ENCODE data around the gene RAX2.
"Not testable (repeated sequence)": the region's sequence is repeated elsewhere in the genome, so short reads cannot be mapped to it uniquely, and the experiment has no call there.

RAX2 gene

DNA sequence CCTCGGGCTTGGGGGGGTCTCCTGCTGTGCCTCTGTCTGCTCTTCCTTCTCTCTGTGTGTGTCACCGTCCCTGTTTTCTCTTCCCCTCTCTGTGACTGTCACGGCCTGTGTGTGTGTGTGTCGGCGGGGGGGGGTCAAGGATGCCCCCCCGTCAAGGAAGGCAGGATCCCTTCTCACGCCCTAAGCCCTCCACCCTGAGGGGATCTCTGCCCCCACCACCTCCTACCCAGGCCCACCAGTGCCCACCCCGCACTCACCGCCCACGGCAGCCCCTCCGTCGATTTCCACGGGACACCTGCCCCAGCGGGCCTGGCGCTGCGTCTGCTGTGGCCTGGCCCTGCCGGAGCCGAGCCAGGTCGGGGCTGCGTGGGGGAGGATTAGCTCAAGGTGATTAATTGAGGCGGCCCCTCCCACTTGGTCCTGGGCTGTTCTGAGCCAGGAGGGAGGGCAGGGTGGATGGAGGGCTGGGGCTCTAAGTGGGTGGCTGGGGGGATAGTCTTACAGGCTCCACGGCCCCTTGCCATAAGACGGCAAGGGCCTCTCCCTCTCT is at the start of gene RAX2:
Gene RAX2 (minus strand): TSS at position 323 of the 550 bp plus-strand sequence. CDS start 486 bp downstream, outside the sequence.
- no peak for DNase-seq

DNA sequence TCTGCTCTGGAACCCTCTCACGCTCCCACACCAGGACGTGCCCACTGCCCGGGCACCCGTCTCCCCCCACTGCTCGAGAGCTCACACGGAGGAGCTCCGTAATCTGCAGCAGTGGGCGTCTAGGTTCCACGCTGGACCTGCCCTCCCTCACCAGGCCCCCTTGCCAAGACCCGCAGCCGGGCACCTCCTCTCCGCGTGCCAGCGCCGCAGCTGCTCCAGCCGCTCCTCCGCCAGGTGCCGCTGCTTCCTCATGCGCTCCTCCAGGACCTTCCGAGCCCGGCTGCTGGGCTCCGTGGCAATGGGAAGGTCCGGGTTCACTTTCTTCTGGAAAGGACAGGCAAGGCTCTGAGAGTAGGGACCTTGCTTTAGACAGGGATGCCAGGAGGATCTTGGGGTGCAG is 49.1 kb upstream of the RAX2 start:
- DNase-seq, result no peak

DNA sequence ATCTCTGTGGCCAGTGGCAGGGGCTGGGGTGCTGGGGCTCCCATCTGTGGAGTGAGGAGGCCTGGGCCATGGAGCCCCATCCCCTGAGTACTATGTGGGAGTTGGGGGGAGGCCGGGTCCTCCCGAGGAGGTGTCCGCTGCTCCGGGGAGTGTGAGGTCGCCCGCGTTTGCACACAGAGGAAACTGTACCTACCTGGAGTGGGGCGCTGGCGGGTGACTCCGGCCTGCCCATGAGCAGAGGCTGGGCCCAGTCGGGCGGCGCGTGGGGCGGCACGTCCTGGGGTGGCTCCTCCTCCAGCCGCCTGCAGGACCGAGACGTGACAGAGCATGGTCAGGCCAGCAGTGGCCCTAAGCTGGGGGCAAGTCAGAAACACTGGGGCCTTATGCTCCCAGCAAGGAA is 48.0 kb upstream of the RAX2 start:
- no peak for DNase-seq

DNA sequence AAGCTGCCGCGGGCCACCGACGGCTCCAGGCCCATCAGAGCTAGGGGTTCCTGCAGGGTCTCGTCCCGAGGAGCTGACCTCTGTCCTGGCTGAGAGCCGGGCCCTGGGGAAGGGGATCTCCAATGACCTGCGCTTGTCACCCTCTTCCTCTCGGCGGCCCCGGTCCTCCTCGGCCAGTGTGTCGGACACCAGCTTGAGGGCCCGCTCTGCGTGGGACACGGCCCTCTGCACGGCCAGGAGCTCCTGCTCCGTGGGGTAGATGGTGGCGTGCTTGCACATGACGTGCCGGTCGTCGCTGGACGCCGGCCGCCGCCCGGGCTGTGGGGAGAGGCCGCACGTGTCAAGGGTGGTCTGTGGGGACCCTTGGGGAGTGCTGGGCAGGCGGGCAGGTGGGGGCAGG is 46.9 kb upstream of the RAX2 start:
- DNase-seq, result no peak

DNA sequence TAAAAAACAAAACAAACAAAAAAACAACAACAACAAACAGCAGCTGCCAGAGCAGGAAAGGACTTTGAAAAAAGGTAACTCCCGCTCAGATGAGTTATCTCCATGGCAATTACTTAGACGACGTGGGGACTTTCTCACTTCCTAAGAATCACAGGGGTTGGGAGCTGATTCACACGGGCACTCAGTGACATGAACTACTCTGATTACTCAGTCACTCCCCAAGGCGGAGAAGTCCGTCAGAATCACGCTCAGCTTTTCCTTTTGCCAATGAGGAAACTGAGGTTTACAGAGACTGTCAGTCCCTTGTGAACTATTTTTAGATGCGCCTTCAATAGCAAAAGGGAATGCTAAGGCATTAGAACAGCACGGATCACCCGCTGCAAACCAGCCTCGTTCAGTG is 46.4 kb upstream of the RAX2 start:
- DNase-seq, result no peak

DNA sequence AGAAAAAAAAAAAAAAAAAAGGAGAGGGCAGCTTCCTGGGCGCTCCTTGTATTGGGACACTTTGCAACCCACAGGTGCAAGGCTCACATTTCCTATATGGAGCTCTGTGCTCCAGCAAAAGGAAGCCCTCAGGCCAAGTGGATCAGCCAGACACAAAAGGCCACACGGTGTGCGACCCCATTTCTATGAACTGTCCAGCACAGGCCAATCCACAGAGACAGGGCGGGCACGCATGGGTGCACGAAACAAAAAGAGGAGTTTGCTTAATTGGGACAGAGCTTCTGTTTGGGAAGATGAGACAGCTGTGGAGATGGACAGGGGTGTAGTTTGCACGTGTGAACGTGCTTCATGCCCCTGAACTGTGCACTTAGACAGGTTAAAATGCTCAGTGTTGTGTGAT is 45.7 kb upstream of the RAX2 start:
- DNase-seq, result no peak

DNA sequence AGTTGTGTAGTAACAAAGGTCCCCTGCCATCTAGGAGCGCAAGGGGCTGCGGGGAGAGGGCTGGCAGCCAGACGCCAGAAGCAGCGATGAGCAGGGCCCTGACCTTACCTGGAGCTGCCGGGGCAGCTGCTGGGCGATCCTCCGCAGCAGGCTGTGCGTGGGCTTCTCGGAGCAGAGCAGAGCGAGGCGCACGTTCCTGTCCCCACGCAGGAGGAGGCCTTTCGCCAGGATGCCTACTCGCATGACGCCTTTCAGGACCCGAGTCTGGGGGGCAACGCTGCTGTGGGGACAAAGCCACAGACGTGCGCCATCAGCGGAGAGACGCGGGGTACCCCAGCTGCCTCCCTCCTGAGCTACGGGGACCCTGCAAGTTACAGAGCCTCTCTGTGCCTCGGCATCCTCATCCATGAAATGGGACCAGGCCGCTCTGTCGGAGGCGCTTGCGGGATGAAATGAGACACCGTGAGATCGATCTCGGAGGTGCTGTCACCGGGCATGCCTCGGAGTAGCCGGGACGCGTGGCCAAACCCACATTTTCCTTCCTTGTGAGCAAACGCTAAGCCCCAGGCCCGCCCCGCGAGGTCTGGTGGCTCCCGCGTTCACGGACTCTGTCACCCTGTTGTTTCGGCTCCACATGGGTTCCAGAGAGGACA is 44.7 kb upstream of the RAX2 start:
- no peak for DNase-seq

DNA sequence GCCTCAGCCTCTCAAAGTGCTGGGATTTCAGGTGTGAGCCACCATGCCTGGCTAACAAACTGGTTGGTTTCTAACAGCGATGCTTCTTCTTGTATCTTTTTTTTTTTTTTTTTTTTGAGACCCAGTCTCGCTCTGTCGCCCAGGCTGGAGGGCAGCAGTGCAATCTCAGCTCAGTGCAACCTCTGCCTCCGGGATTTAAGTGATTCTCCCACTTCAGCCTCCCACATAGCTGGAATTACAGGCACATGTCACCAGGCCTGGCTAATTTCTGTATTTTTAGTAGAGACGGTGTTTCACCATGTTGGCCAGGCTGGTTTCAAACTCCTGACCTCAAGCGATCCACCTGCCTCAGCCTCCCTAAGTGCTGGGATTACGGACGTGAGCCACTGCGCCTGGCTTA is 44.1 kb upstream of the RAX2 start:
- DNase-seq, result not testable (repeated sequence)

DNA sequence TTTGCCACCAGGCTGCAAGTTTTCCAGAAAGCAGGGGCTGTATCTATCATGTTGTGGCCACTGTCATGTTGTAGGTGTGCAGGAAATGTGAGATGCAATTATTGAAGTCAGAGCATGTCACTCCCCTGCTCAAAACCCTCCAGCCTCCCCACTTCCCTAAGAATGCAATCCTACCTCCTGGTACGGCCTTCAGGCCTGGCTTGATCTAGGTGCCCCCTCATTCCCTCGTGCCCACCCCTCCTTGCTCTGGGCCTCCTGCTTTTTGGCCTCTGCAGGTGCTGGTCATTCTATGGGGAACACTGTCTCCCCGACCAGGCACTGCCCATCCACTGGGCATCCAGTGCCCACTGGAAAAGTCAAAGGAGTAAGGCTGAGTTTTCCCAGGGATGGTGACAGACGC is 42.6 kb upstream of the RAX2 start:
- DNase-seq, result no peak

DNA sequence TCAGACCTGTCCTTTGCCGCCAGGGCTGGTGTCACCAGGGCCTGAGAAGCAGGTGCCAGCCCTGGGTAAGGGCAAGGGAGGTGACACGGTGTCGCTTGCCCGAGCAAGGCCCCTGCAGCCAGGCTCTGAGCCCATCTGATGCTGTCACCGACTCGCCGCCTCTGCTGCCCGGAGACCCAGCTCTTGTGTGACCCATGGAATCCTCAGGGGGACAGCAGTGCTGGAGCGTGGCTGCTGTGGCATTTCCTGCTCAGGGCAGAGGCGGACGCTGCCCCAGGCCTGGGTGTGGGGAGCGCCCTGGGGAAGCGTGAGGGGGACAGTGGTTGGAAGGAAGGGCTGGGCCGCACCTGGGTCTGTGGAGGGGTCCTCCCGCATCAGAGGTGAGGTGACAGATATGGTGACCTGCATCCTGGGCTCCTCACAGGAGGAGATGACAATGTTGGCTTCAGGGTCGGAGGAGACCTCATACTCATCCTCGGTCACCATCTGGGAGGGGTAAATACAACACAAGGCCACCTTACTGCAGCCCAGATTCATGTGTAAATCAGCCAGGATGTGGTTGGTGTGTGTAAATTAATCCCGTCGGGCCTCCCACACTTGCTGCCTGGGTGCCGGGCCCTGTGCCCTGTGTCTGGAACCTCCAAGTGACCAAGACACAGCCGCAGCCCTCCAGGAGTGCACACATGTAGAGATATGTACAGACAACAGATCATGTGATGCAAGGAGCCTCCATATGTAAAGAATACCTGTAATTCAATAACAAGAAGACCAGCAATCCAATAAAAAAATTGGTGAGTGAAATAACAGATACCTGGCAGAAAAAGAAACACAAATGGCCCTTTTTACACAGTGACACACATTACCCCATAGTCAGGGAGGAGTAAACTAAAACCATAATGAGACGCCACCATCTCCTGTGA is 41.7 kb upstream of the RAX2 start:
- no peak for DNase-seq

DNA sequence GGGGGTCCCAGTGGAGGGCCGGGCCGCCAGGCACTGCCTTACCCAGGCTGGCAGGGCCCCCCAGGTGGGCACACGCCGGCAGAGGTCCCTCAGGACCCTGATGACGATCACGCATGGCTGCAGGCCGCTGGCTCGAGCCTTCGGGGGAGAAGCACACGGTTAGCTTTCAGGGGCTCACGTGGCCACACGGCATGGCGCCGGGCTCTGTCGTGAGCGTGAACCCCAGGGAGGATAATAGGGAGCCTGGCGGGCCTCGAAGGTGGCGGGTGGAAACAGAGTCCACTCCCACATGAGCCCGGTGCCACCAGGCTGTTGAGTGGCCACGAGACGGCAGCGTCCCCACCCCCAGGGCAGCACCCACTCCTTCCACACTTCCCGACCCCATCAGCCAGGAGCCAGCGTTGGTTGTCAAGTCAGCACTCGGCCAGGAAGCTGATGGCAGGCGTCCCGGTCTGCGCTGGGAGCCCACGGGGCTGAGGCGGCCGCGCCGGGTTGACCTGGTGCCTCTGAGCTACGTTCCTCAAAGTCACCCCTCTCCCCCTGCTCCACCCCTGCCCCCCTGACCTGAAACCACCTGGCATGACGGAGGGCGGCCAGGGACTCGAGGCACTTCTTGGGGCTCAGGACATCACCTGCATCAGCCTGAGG is 38.8 kb upstream of the RAX2 start:
- no peak for DNase-seq

DNA sequence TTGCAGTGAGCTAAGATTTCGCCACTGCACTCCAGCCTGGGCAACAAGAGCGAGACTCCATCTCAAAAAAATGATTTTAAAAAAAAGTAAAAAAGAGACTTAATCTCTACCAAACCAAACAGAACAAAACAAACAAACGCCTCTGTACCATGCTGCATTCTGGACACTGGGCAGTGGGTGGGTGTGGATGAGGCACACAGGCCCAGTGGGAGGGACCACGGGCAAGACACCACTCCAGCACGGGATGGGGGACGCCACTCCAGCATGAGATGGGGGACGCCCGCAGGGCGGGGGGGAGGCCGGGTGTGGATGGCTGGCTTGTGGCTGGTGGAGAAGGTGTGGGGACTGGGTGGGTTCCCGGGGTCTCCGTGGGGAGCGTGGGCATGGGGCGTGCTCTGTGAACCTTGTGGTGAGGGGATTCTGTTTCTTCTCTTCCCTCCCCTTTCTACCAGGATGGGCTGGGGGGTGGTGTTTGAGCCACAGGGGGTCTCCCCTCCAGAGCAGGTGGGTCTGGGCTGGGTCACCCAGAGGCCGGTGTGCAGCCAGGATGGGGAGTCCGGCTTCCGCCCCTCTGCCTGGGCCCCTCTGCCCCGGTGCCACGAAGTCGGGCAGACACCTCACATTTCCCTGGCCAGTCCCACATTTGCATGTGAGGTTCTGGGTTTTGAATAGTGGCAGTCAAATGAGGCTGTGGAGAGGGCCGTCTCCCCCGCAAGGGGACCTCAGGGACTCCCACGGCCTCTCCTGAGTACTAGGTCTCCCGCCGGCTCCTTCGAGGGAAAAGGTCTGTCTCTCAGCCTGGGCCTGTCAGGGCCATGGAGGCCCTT is 38.1 kb upstream of the RAX2 start:
- DNase-seq, result no peak

DNA sequence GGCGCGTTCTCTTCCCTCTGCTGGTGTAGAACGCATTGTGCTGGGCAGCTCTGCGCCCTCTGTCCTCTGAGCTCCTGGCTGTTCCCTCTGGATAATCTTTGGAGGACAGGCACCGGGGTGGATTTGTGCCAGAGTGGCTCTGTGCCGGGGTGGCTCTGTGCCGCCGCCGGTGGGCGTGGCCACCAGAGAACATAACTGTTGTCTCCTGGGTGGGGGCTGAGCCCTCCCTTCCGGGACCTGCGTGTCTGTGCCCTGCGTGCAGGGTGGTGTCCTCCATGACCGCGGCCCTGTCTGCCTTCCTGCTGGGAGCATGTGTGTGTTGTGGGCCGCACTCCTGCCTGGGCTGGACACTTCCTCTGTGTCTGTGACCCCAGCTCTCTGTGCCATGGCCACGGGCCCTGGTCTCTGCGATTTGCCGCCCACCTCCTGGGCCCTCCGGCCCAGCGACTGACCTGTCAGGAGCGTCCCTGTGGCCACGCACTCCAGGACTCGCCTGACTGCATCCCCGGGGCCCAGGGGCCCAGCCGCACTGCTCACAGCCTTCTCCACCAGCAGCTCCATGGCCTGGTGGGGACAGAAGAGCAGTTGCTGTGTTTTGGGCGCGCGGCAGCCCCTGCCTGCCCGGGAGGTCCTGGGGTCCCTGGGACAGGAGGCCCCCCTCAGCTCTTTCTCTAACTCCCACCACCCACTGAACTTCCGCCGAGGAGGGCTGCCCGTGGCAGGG is 36.6 kb upstream of the RAX2 start:
- DNase-seq, result no peak

DNA sequence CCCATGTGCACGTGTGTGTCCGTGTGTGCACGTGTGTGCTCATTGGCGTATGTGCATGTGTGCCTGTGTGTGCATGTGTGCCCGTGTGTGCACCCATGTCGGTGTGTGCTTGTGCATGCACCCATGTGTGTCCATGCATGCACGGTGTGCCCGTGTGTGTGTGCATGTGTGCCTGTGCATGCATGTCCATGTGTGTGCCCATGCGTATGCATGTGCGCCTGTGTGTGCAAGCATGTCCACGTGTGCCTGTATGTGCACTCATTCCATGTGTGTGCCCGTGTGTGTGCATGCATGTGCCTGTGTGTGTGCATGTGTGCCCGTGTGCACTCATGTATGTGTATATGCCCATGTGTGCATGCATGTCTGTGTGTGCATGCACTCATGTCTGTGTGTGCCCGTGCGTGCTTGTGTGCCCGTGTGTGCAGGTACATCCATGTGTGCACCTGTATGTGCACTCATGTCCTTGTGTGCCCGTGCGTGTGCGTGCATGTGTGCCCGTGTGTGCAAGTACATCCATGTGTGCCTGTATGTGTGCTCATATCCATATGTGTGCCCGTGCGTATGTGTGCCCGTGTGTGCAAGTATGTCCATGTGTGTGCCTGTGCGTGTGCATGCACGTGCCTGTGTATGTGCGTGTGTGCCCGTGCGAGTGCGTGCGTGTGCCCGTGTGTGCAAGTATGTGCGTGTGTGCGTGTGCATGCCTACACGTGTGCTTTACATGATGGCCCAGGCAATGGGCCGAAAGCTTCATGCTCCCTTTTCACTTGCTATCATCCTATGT is 35.7 kb upstream of the RAX2 start:
- DNase-seq, result no peak

DNA sequence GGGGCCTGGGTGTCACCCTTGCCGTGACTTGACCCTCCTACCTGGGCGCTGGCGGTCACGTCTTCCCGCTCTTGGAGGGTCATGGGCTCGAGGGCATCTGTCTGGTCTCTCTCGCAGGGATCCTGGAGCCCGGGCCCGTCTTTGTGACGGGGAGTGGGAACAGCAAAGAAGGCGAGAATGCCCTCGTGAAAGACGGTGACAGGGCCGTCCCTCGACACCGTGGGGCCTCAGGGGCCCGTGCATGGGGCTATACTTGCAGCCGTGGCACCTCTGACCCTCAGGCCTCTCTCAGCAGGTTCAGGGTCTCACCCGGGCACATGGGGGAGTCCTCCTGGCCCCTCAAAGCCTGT is 35.1 kb upstream of the RAX2 start:
- DNase-seq, result no peak

DNA sequence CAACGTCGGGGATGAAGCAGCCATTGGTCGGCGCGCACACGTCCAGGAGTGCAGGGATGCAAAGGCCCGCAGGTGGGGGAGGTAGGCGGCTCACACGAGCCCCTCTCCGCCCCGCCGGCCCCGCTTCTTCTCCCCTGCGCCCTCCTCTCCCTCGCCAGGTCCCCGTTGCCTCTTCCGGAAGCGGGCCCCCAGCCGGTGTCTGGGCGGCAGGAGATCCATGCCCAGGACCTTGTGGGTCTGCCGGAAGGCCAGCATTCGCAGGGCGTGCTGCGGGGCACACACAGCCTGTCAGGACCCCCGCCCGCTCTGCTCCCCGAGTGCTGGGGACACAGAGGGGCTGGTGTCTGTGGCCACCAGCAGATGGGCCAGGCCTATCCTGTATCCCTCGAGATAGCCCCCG is 33.8 kb upstream of the RAX2 start:
- DNase-seq, result no peak

DNA sequence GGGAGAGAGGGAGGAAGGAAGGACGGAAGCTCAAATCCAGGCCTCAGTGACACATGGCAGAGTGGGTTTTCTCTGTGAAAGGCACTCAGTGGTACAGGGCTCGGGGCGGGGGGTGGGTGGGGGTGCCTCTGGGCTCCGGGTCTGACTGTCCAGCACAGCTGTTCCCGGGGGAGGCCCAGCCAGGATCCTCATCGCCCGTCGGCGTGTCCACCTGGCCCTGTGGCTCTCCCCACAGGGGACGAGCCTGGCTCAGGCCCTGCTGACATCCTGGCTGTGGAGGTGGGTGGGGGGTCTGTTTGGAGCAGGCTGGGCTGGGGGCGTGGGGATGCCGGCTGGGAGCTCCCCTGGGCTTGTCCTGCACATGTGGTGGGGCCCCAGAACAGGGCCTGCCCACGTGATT is 32.4 kb upstream of the RAX2 start:
- no peak for DNase-seq

DNA sequence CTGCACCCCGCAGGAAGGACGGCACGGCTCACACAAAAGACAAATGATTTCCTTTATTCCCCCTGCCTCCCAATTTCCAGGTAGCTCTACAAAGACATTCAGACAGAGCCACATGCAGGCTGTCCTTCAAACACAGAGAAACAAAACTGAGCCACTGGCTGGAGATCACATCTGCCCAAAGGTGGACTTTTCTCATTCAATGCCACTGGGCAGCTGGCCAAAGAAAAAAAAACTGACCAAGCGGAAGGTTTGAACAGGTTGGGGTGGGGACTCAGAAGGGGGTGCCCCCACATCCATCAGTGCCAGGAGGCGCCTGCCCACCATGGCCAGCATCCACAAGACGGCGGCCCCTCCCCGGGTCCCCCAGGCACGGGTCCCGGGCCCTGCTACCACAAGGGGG is 32.0 kb upstream of the RAX2 start:
- no peak for DNase-seq

DNA sequence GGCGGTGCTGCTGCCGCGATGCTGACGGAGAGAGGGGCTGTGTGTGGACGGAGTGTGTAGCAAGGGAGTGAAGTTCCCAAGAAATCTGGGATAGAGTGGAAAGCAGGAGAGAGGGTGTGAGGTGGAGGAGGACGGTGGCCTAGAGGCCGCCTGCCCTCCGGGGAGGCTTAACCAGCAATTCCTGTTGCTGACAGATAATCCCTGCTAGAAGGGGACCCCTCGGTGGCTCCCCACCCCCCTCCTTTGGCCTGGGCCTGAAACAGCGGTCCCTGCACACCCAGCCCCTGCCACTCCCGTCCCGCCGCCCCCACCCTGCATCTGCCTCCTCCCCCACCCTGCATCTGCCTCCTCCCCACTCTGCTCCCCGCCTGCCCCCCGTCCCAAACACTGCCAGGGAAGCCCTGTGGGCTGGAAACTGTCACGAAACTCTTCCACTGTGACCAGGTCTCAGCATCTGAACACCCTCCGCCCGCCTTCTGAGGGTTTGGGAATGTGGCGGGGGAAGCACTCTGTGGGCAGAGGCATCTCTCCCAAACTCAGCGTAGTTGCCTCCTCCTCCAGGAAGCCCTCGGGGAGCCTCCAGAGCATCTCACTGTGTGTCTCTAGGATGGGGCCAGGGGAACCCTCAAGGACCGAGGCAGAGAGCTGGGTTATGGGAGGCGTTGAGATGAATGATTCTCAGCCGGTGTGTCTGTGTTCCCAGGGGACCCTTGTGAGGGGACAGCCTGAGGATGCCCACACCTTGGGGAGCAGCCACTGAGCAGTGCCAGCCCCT is 31.3 kb upstream of the RAX2 start:
- no peak for DNase-seq

DNA sequence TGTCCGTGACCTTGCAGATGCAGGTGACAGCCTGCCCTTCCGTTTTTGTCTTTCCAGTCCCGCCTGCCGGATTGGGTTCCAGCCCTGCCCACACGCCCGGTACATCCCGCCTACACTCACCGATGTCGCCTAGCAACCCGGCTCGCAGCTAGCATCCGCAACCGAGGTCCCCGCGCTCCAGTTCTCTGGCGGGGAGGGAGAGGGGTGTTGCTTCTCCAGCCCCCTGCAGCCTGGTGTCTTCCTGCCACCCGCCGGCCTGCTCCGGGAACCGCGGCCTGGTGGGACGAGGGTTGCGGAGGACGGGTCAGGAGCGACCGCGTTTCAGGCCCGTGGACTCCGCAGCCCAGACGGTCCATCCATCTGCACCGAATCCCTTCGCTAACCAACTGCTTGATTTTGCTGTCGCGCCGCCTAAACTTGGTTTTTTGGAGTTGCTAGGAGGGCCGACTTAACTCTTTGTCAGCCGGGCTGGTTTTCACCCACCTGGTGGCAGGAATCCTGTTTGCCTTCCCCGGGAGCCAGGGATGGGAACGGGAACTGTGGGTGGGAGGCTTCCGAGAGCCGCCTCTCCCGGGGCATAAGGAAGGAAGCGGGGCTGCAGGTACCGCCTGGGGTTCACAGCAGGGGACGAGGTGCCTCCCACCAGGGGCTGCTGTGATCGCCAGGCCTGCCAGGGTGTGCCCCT is 29.5 kb upstream of the RAX2 start:
- DNase-seq, result no peak
